HG03565 (cell line): ENCODE results near the gene CALHM3.

Experiments used
- ATAC-seq: cut with Tn5 transposase; IDR thresholded peaks from one replicate; pipeline ENCODE4 v1.9.1; 2021; ENCODE audit warnings: mild to moderate bottlenecking, moderate library complexity; ENCODE audit not compliant: unreplicated experiment

The CALHM3 gene

GRCh38 chr10:103475437-103475836, 3.6 kb downstream of the CALHM3 start:
- ATAC-seq, result no peak

- no peak for ATAC-seq
Measured at GRCh38 chr10:103474077-103474476, 5.0 kb downstream of the CALHM3 start.

GRCh38 chr10:103473261-103473671, 5.8 kb downstream of the CALHM3 start:
- ATAC-seq, result no peak

GRCh38 chr10:103472005-103472404, 7.0 kb downstream of the CALHM3 start:
- no peak for ATAC-seq

GRCh38 chr10:103470761-103471653, 8.0 kb downstream of the CALHM3 start:
- peak; percentile 50 for ATAC-seq

- no peak for ATAC-seq
Measured at GRCh38 chr10:103469201-103469600, 9.8 kb downstream of the CALHM3 start.

GRCh38 chr10:103467406-103467805, 11.6 kb downstream of the CALHM3 start:
- peak; percentile 21 for ATAC-seq

GRCh38 chr10:103466734-103467133, 12.3 kb downstream of the CALHM3 start:
- ATAC-seq, result no peak

GRCh38 chr10:103465411-103466179, 13.4 kb downstream of the CALHM3 start:
- no peak for ATAC-seq

- no peak for ATAC-seq
Measured at GRCh38 chr10:103463499-103463898, 15.5 kb downstream of the CALHM3 start.

GRCh38 chr10:103459615-103460014, 19.4 kb downstream of the CALHM3 start:
- no peak for ATAC-seq

- peak; percentile 75 for ATAC-seq
Measured at GRCh38 chr10:103458720-103459119, 20.3 kb downstream of the CALHM3 start, which contains the start of gene CALHM1. Gene CALHM1 (minus strand): TSS chr10:103458900. CDS start chr10:103458751, 149 bp downstream.

- ATAC-seq, result no peak
Measured at GRCh38 chr10:103457896-103458583, 21.0 kb downstream of the CALHM3 start.

- no peak for ATAC-seq
Measured at GRCh38 chr10:103457176-103457712, 21.8 kb downstream of the CALHM3 start.

- no peak for ATAC-seq
Measured at GRCh38 chr10:103456074-103456660, 22.9 kb downstream of the CALHM3 start.

- ATAC-seq, result no peak
Measured at GRCh38 chr10:103455235-103455634, 23.8 kb downstream of the CALHM3 start.

- ATAC-seq, result no peak
Measured at GRCh38 chr10:103454026-103454425, 25.0 kb downstream of the CALHM3 start.

GRCh38 chr10:103452506-103453230, 26.4 kb downstream of the CALHM3 start:
- no peak for ATAC-seq

GRCh38 chr10:103451831-103452505, 27.1 kb downstream of the CALHM3 start, which contains the start of gene CALHM2:
Gene CALHM2 (minus strand): TSS chr10:103452370. CDS start chr10:103449941, 2,429 bp downstream.
- no peak for ATAC-seq
